ENCODE measurements around the gene POU3F3.

The POU3F3 gene

DNA sequence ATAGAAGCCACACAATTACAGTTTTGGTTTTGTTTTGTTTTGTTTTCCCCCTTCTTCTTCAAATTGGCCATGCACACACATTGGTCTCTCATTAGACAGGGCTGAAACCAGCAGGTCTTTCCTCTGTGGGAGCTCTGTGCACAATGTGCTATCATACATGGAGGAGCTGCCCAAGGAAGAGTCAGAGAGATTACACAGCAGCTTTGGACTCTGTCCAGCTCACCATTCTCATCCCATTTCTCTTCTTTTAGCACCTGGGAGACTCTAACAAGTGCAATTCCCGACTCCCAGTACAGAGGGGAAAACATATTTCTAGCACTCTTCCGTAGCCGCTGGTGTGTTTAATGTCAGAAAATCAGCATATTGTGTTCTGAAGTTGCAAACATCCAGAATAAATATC, 29.4 kb downstream of the POU3F3 start:
- no peak for DNase-seq
- Histone ChIP-seq H3K36me3 (replicated peaks) (no peaks in the 10 kb centered on the region), H3K4me3 (ENCODE audit: low read depth, low read length) (no peak overlapping the region), H3K27me3 (replicated peaks) (no peaks in the 10 kb centered on the region), H3K27ac (no peak overlapping the region)
- in situ Hi-C loops (cut with HindIII; ENCODE audit: low pct_ligation_motif_present, low sequenced_read_pairs), result no loop called here
- TF ChIP-seq CTCF (IDR thresholded peaks at IDR 0.05; ENCODE audit: low read depth, low read length, missing control alignments), result no peak

DNA sequence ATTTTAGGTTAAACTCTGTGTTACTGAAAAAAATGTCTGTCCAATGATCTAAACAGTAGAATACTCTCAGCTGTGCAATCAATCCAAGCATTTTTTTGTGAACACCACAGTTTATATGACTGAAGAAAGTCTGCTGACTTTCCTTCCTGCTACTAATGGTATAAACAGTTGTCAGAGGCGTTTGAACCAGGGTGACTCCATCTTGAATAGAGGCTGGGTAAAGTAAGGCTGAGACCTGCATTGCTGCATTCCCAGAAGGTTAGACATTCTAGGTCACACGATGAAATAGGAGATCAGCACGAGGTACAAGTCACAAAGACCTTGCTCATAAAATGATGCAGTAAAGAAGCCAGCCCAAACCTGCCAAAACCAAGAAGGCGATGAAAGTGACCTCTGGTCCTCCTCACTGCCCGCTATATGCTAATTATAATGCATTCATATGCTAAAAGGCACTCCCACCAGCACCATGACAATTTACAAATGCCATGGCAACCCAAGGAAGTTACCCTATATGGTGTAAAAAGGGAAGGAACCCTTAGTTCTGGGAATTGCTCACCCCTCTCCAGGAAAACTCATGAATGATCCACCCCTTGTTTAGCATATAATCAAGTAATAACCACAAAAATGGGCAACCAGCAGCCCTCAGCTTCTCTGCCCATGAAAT, 31.3 kb downstream of the POU3F3 start:
- DNase-seq, result no peak
- Histone ChIP-seq H3K36me3 (replicated peaks) (no peaks in the 10 kb centered on the region), H3K4me3 (ENCODE audit: low read depth, low read length) (no peak overlapping the region), H3K27ac (no peak overlapping the region), H3K27me3 (replicated peaks) (no peaks in the 10 kb centered on the region)
- no peak for TF ChIP-seq CTCF (IDR thresholded peaks at IDR 0.05; ENCODE audit: low read depth, low read length, missing control alignments)
- in situ Hi-C loops (cut with HindIII; ENCODE audit: low pct_ligation_motif_present, low sequenced_read_pairs), result no loop called here

DNA sequence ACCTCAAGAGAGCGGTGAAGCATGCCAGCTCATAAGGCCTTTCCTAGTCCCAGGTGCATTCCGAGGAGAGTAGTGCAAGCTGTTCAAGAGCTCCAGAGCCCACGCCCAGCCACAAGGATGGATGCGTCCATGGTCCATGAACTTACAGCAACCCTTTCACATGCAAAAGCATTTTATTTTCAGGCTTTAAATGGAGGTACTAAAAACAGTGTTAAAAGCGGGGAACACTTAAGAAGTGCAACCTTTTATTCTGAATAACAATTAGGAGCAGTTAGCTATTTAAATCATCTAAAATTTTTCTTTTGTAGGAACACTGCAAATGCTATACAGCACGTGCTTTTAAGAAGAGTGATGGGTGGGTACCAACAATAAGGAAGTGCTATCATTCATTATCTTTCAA, 33.8 kb downstream of the POU3F3 start:
- no peak for DNase-seq
- H3K36me3 ChIP-seq (replicated peaks), result no peaks in the 10 kb centered on the region
- no peak overlapping the region for H3K4me3 ChIP-seq (ENCODE audit: low read depth, low read length)
- in situ Hi-C loops (cut with HindIII; ENCODE audit: low pct_ligation_motif_present, low sequenced_read_pairs), result no loop called here
- TF ChIP-seq CTCF (IDR thresholded peaks at IDR 0.05; ENCODE audit: low read depth, low read length, missing control alignments), result no peak
- no peak overlapping the region for H3K27ac ChIP-seq
- H3K27me3 ChIP-seq (replicated peaks), result no peaks in the 10 kb centered on the region

- no peak overlapping the region for H3K4me3 ChIP-seq (ENCODE audit: low read depth, low read length)
- in situ Hi-C loops (cut with HindIII; ENCODE audit: low pct_ligation_motif_present, low sequenced_read_pairs), result no loop called here
- TF ChIP-seq CTCF (IDR thresholded peaks at IDR 0.05; ENCODE audit: low read depth, low read length, missing control alignments), result no peak
- H3K36me3 ChIP-seq (replicated peaks), result no peaks in the 10 kb centered on the region
- no peak overlapping the region for H3K27ac ChIP-seq
- DNase-seq, result no peak
- H3K27me3 ChIP-seq (replicated peaks), result no peaks in the 10 kb centered on the region
These were observed 34.8 kb downstream of the POU3F3 start for GRCh38 chr2:104888489-104889258.

- H3K4me3 ChIP-seq (ENCODE audit: low read depth, low read length), result no peak overlapping the region
- no peak for TF ChIP-seq CTCF (IDR thresholded peaks at IDR 0.05; ENCODE audit: low read depth, low read length, missing control alignments)
- H3K27ac ChIP-seq, result no peak overlapping the region
- no peaks in the 10 kb centered on the region for H3K36me3 ChIP-seq (replicated peaks)
- in situ Hi-C loops (cut with HindIII; ENCODE audit: low pct_ligation_motif_present, low sequenced_read_pairs), result no loop called here
- H3K27me3 ChIP-seq (replicated peaks), result no peaks in the 10 kb centered on the region
- DNase-seq, result no peak
These were observed 35.5 kb downstream of the POU3F3 start for GRCh38 chr2:104889291-104889959.
